NCI-H2171 treated with DMSO at 0.1 percent for 48 hours (cell line): Measurements from ENCODE around the gene UVSSA.
A peak's percentile ranks its signal among the peaks of the same experiment; 100 is the strongest.

Experiments
- DNase-seq: peaks from one replicate; lab custom pipeline; 2025; lab: John Stamatoyannopoulos, UW

UVSSA gene

DNA sequence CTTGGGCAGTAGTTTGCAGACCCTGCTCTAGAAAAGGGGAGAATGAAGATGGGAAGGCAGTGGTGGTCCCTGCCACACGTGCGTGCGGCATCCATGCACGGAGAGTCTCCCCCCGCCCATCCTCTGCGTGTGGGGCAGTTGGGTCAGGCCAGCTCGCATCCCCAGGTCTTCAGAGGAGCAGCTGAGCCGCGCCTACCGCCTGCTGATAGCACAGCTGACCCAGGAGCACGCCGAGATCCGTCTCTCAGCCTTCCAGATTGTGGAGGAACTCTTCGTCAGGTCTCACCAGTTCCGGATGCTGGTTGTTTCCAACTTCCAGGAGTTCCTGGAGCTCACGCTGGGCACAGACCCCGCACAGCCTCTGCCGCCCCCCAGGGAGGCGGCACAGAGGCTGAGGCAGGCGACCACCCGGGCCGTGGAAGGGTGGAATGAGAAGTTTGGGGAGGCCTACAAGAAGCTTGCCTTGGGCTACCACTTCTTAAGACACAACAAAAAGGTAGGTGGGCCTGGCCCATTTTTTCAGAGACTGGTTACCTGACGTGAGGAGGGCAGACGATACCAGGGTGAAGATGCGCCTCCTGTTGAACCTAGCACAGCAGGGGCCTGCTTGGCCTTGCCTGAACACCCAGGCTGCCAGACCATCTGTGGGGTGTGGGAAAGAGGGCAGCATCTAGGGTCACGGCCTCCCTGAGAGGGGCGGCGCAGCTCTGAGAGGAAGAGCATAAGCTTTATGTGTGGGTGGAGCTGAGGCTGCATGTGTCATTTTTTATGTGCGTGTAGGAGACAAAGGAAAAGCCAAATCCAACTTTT is 2.6 kb downstream of the UVSSA start:
- no peak for DNase-seq

GRCh38 chr4:1350169-1350520 is 3.1 kb downstream of the UVSSA start:
- no peak for DNase-seq

- peak; percentile 7 for DNase-seq
Observed at GRCh38 chr4:1351854-1352566, 5.0 kb downstream of the UVSSA start.

DNA sequence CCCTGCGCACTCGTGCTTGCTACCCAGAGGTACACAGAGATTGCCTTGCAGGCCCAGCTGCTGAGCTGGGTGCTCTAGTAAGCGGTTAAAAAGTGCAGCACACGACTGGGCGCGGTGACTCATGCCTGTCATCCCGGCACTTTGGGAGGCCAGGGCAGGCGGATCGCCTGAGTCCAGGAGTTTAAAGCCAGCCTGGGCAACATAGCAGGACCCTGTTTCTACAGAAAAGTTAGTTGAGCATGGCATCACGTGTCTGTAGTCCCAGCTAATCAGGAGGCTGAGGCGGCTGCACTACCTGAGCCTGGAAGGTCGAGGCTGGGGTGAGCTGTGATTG is 5.5 kb downstream of the UVSSA start:
- DNase-seq, result no peak

GRCh38 chr4:1353186-1354055 is 6.4 kb downstream of the UVSSA start:
- DNase-seq, result no peak

DNA sequence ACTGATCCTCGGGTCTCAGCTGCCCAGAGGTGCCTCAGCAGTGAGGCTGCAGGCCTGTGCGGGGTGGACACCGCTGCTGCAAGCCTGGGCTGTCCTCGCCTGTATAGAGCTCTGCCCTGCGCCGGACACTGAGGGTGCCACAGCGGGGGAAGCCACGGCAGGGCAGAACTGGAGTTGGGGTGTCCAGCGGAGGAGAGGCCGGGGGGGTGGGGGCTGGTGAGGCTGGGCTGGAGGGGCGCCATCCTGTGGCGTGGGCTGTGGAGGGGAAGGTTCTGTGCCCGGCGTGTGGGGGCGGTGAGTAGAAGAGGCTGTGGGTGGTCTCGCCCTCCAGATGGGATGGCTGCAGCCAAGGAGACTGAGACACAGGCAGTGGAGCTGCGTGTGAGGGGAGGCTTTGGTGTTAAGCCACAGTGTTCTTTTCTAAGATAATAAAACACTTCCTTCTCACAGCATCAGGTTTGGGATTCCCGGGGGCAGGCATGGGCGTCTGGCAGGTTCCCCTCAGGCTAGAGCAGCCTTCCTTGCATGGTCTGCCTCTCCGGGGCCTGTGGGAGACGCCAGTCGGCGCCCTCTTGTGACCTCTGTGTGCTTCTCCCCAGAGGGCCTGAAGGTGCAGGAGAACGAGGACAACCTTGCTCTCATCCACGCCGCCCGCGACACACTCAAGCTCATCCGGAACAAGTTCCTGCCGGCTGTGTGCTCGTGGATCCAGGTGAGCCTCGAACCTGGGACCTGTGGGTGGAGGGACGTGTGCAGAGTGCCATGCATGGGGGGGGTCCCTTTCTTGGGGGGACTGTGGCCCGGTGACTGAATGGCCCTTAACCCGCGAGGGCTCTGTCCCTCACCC is 7.4 kb downstream of the UVSSA start:
- no peak for DNase-seq

- no peak for DNase-seq
Observed at GRCh38 chr4:1354983-1355275, 7.9 kb downstream of the UVSSA start.

DNA sequence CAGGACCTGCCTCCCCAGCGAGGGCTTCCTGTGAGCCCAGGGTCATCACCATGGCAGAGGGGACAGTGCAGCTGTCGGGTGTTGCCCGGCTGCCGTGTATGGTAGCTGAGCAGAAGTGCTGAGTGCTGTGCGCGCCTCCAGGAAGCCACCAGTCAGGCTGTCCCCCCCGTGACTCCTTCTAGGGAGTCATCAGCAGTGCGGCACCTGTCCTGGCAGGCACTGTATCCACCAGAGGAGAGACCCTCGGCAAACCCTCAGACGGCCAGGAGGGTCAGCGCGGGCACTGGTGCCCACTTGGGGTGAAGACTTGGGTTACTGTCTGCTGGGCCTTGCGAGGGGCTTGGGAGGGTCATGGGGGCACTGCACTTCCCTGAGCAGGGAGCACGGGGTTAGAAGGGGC is 8.4 kb downstream of the UVSSA start:
- no peak for DNase-seq

DNA sequence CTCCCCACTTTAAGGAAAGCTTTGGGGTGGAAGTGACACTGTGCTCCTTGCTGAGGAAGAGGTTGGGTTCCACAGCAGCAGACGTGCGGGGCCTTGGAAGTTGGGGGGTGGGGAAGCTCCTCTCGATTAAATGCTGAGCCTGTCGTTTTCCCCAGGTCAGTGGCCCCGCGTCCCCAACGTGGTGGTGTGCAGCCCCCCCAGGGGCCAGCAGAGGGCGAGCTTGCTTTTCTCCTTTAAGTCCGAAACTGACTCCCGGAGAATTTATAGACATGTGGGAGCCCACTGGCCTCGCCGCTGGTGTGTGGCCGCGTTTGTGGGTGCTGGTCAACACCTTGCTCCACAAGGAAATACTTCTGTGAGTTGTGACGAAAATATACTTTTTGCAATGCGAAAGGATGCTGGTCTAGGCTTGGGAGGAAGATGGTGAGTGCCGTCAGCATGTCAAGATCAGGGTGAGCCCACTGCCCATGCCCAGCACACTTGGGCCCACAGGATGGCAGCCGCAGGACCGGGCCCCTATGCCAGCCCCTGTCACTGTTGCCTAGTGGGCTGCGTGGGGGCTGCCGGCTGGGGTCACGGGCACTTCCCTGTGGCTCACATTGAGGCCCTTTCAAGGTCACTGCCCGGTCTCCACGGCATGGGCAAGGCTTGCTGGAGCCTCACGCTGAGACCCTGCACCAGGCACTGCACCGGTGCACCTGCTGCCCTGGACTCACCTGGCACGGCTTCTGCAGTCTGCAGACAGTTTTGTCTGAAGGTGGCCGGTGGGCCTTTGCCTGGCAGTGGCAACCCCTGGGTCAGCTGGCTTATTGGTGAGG is 9.4 kb downstream of the UVSSA start:
- peak; percentile 1 for DNase-seq

- no peak for DNase-seq
Observed at GRCh38 chr4:1357356-1358248, 10.6 kb downstream of the UVSSA start.

DNA sequence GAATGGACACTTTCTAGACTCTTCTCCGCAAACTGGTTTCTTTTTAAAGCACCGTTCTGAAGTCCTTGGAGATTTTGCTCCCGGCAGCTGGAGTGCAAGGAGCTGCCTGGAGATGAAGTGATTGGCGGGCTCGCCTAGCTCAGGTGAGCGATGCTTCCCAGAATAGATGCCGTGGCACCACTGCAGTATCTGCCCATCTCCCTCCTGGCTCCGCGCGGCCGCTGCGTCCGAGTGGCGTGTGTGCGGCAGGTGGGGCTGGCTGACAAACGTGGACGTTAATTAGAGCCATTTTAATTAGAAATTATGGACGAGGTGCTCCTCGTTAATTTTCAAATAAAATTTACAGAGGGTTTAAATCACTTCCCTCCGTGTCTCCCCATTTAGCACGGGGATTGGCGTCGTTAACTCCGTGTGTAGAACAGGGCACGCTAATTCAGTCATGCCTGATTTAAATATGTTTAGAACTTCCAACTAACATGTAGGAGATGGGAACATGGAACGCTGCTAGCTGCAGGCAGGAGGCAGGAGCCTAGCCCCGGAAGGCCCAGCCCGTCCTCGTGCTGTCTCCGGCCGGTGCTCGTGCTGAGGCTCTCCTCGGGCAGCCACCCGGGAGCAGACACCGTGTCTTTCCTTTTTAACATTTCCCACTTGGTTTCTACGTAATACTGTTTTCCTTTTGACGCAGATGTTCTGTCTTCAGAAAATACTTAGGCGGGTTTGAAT is 11.6 kb downstream of the UVSSA start:
- DNase-seq, result no peak

DNA sequence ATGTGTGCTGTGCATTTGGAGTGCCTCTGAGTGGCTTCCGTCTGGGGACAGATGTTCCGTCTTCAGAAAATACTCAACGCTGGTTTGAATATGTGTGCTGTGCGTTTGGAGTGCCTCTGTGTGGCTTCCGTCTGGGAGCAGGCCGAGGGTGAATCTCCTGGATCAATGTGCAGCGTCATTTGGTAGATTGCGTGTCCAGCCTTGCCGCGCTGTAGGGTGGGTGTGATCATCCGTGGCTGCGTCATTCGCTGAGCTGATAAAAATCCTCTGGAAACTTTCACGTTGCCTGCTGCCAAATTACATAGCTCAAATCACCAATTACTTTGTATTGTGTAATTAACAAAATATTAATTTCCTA is 12.1 kb downstream of the UVSSA start:
- DNase-seq, result no peak

DNA sequence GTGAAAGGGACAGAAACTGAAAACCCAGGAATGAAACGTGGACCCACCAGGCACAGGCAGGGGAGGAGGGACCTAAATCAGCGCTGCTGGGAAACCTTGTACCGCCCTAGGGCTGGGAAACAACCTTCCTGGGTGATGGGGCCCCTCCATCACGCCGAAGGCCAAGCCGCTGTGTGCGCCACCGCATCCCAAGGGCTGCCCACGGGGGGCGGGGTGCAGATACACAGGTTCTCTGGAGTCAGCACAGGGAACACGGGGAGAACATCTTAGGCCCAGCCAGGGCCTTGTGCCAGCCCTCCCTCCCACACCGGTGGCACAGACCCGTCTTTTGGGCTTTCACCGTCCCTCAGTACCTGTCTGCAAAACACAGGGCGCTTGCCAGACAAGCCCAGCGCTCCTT is 13.0 kb downstream of the UVSSA start:
- DNase-seq, result no peak

- DNase-seq, result no peak
Observed at GRCh38 chr4:1360423-1361283, 13.6 kb downstream of the UVSSA start.

- DNase-seq, result no peak
Observed at GRCh38 chr4:1361431-1361830, 14.4 kb downstream of the UVSSA start.

DNA sequence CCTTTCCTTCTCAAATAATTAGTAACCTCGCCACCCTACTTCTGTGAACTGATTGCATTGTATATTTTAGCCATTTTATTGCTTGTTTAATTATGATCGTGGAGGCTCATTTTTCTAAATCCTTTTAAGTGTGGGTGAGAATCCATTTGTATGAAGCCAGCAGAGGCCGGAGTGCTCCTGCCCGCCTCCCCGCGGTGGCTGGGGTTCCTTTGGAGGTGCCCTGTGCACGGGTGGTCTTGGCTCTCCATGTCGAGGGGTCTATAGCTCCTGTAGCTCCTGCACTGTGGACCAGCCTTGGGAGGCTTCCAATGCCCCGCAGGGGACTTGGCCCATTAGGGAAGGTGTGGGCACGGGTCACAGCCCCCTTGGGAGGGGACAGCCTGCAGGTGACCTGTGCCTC is 15.0 kb downstream of the UVSSA start:
- no peak for DNase-seq

- DNase-seq, result no peak
Observed at GRCh38 chr4:1362521-1362920, 15.5 kb downstream of the UVSSA start.

- DNase-seq, result no peak
Observed at GRCh38 chr4:1363513-1363912, 16.5 kb downstream of the UVSSA start.

DNA sequence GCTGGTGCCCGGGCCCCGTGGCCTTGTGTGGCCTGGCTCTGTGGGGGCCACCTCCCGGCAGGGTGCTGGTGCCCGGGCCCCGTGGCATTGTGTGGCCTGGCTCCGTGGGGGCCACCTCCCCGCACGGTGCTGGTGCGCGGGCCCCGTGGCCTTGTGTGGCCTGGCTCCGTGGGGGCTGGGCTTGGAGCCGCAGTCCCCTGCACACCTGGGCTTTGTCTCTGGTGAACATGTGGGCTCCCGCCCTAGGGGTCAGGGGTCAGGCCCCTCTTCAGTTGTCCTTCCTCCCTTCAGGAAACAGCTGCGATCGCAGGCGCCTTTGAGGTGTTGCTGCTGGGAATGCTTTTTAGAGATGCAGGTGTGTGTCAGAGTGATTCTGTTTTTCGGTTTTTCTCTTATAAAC is 17.2 kb downstream of the UVSSA start:
- no peak for DNase-seq
